GM12864 (cell line): Measurements from ENCODE around the gene ALX3.

Experiments used
- DNase-seq: peaks from one replicate; pipeline ENCODE4 v3.0.0-alpha.2; 2011; ENCODE audit warnings: low read depth
- H3K4me3 ChIP-seq: 2 replicates; pipeline ENCODE4 v1.5.1; 2011; ENCODE audit warnings: mild to moderate bottlenecking, low read depth, low read length, control low read depth
- CTCF ChIP-seq: IDR thresholded peaks from 2 replicates; pipeline ENCODE4 v1.5.1; 2011; ENCODE audit warnings: low read depth, mild to moderate bottlenecking, moderate library complexity, low read length, control low read depth, inconsistent platforms; ENCODE audit errors: missing control alignments

Gene ALX3

GRCh38 chr1:110070282-110070669 is 196 bp downstream of the ALX3 start:
- H3K4me3 ChIP-seq: no peak overlapping the region
- no peak for DNase-seq
- no peak for TF ChIP-seq CTCF

- TF ChIP-seq CTCF: no peak
- no peak for DNase-seq
- H3K4me3 ChIP-seq: no peak overlapping the region
These were observed 829 bp downstream of the ALX3 start for GRCh38 chr1:110069404-110070281.

GRCh38 chr1:110068646-110069403 is 1.6 kb downstream of the ALX3 start:
- no peak overlapping the region for H3K4me3 ChIP-seq

GRCh38 chr1:110067893-110068645 is 2.4 kb downstream of the ALX3 start:
- no peak overlapping the region for H3K4me3 ChIP-seq
- no peak for TF ChIP-seq CTCF
- DNase-seq: no peak

More at GRCh38 chr1:110068646-110069403, 1.6 kb downstream of the ALX3 start:
- no peak for DNase-seq
- no peak for TF ChIP-seq CTCF

- no peak overlapping the region for H3K4me3 ChIP-seq
- no peak for DNase-seq
- no peak for TF ChIP-seq CTCF
These were observed 3.0 kb downstream of the ALX3 start for GRCh38 chr1:110067479-110067892.

GRCh38 chr1:110065841-110066240 is 4.6 kb downstream of the ALX3 start:
- no peak for TF ChIP-seq CTCF

More at GRCh38 chr1:110065841-110066240, 4.6 kb downstream of the ALX3 start:
- DNase-seq: no peak
- no peak overlapping the region for H3K4me3 ChIP-seq
